Calu3 (cell line): ENCODE measurements around the gene SNTB2. TPM values are rescaled to one million over a fixed set of nuclear protein-coding genes. Genes with fewer than 3 reads are reported as not detected.
"Not testable (repeated sequence)": the region's sequence is repeated elsewhere in the genome, so short reads cannot be mapped to it uniquely, and the experiment has no call there.

ENCODE experiments used
- BruUV-seq: library from RNA; stranded (reverse); fragments of 400-500 nt; replicated peaks from 2 replicates; lab custom pipeline; 2021; lab: Mats Ljungman, UMichigan
- CTCF ChIA-PET: fragments of 300-600 bp; sonication (Branson Sonifier 250); formaldehyde crosslinking; loops from one replicate; lab custom pipeline; 2022; ENCODE audit warnings: antibody characterized with exemption; lab: Charles Lee
- DNase-seq: peaks from one replicate; pipeline ENCODE4 v3.0.0; 2022
- H3K27ac Mint-ChIP-seq: one replicate; pipeline ENCODE4 v1.8.0; 2022; ENCODE audit warnings: mixed read lengths; ENCODE audit not compliant: unreplicated experiment
- H3K27me3 Mint-ChIP-seq: one replicate; pipeline ENCODE4 v1.8.0; 2022; ENCODE audit warnings: mixed read lengths; ENCODE audit not compliant: unreplicated experiment
- H3K36me3 Mint-ChIP-seq: one replicate; pipeline ENCODE4 v1.8.0; 2022; ENCODE audit warnings: mild to moderate bottlenecking, moderate library complexity, mixed read lengths; ENCODE audit not compliant: insufficient read depth, unreplicated experiment
- H3K4me1 Mint-ChIP-seq: one replicate; pipeline ENCODE4 v1.8.0; 2022; ENCODE audit warnings: mild to moderate bottlenecking, low read depth, mixed read lengths; ENCODE audit not compliant: unreplicated experiment
- H3K4me3 Mint-ChIP-seq: one replicate; pipeline ENCODE4 v1.8.0; 2022; ENCODE audit warnings: mild to moderate bottlenecking, low read depth, moderate library complexity, mixed read lengths; ENCODE audit not compliant: unreplicated experiment
- H3K9me3 Mint-ChIP-seq: one replicate; pipeline ENCODE4 v1.8.0; 2022; ENCODE audit warnings: low read depth, mixed read lengths; ENCODE audit not compliant: unreplicated experiment
- CTCF ChIP-seq: fragments of 200-600 bp; IDR thresholded peaks from one replicate; pipeline ENCODE4 v1.8.0; 2022; ENCODE audit warnings: antibody characterized with exemption; ENCODE audit not compliant: unreplicated experiment
- intact Hi-C: fragments of 100-400 bp; cut with micrococcal nuclease; formaldehyde crosslinking; loops from one replicate; pipeline ENCODE4 v1.10.0; 2022; ENCODE audit not compliant: unreplicated experiment
- total RNA-seq: library from RNA; stranded (reverse); gene quantifications from 2 replicates; pipeline ENCODE4 v1.2.3, GENCODE V29; 2022

The SNTB2 gene
- total RNA-seq, 1 experiment from 2014 or later = 29.3 TPM

- CTCF ChIA-PET = interaction anchor here (0.6 kb wide), 1 partner anchor 347 kb away, joined by 3 read pairs; no protein-coding TSS in a partner anchor
Measured at GRCh38 chr16:69244336-69244735, 57.4 kb downstream of the SNTB2 start.

GRCh38 chr16:69250081-69250480 is 63.1 kb downstream of the SNTB2 start:
- H3K4me1 Mint-ChIP-seq = no peaks in the 10 kb centered on the region
- H3K36me3 Mint-ChIP-seq = no peaks in the 10 kb centered on the region
- intact Hi-C loops = no loop called here
- CTCF ChIA-PET = no interaction called here
- no peaks in the 10 kb centered on the region for H3K27me3 Mint-ChIP-seq
- no peak for DNase-seq
- no peak overlapping the region for H3K27ac Mint-ChIP-seq
- no TSS peak for BruUV-seq
- H3K9me3 Mint-ChIP-seq = no peaks in the 10 kb centered on the region
- no peak for TF ChIP-seq CTCF
- H3K4me3 Mint-ChIP-seq = no peak overlapping the region

More at GRCh38 chr16:69244336-69244735, 57.4 kb downstream of the SNTB2 start:
- Mint-ChIP-seq H3K36me3 (no peaks in the 10 kb centered on the region), H3K4me1 (no peaks in the 10 kb centered on the region), H3K9me3 (no peaks in the 10 kb centered on the region), H3K4me3 (no peak overlapping the region), H3K27ac (no peak overlapping the region), H3K27me3 (no peaks in the 10 kb centered on the region)
- DNase-seq = no peak
- TF ChIP-seq CTCF = no peak
- intact Hi-C loops = no loop called here
- no TSS peak for BruUV-seq

GRCh38 chr16:69253870-69254341 is 66.9 kb downstream of the SNTB2 start:
- H3K4me3 Mint-ChIP-seq = no peak overlapping the region
- H3K36me3 Mint-ChIP-seq = no peaks in the 10 kb centered on the region
- no peak overlapping the region for H3K27ac Mint-ChIP-seq
- no peaks in the 10 kb centered on the region for H3K9me3 Mint-ChIP-seq
- H3K4me1 Mint-ChIP-seq = no peaks in the 10 kb centered on the region
- intact Hi-C loops = no loop called here
- no peaks in the 10 kb centered on the region for H3K27me3 Mint-ChIP-seq
- BruUV-seq = no TSS peak
- CTCF ChIA-PET = no interaction called here
- DNase-seq = no peak
- no peak for TF ChIP-seq CTCF

DNA sequence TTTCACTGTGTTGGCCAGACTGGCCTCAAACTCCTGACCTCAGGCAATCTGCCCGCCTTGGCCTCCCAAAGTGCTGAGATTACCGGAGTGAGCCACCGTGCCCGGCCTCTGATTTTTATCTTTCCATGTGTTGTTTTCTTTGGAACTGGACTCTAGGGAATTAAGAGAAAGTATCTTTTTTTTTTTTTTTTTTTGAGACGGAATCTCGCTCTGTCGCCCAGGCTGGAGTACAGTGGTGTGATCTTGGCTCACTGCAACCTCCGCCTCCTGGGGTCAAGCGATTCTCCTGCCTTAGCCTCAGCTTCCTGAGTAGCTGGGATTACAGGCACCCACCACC is 72.4 kb downstream of the SNTB2 start:
- peaks cover 15% of the 10 kb centered on the region for H3K36me3 Mint-ChIP-seq
- CTCF ChIA-PET = interaction anchor here (0.6 kb wide), 2 partner anchors 35 to 852 kb away, joined by 3 read pairs; no protein-coding TSS in a partner anchor
- DNase-seq, intact Hi-C loops, H3K9me3 Mint-ChIP-seq, H3K27ac Mint-ChIP-seq, H3K4me1 Mint-ChIP-seq, H3K4me3 Mint-ChIP-seq, BruUV-seq, H3K27me3 Mint-ChIP-seq: not testable (repeated sequence)

DNA sequence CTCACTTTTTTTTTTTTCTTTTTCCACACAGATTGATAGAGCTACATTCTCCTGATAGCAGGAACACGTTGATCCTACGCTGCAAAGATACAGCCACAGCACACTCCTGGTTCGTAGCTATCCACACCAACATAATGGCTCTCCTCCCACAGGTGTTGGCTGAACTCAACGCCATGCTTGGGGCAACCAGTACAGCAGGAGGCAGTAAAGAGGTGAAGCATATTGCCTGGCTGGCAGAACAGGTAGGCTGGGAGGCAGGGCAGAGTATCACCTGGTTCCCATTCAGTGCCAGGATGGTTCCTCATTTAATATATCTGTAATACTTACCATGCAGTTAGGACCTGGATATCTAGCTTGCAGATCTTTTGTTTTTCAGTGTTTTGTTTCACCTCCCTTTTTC is 73.1 kb downstream of the SNTB2 start:
- Mint-ChIP-seq H3K36me3 (peaks cover 18% of the 10 kb centered on the region), H3K4me3 (no peak overlapping the region), H3K4me1 (no peaks in the 10 kb centered on the region), H3K27me3 (no peaks in the 10 kb centered on the region), H3K9me3 (no peaks in the 10 kb centered on the region), H3K27ac (no peak overlapping the region)
- intact Hi-C loops = no loop called here
- no peak for DNase-seq
- CTCF ChIA-PET = interaction anchor here (0.6 kb wide), 1 partner anchor 35 kb away, joined by 3 read pairs; no protein-coding TSS in a partner anchor
- no peak for TF ChIP-seq CTCF
- no TSS peak for BruUV-seq
